Bronchial epithelial cell (primary cell): Measurements from ENCODE around the gene KAZN. TPM values are rescaled to one million over a fixed set of nuclear protein-coding genes. Genes with fewer than 3 reads are reported as not detected.

ENCODE experiments used
- DNase-seq: peaks from one replicate; pipeline ENCODE4 v3.0.0-alpha.2; 2010; ENCODE audit warnings: low read depth
- FAIRE-seq: peaks from 2 replicates; lab custom pipeline; 2011; peaks lifted over from hg19 to GRCh38; lab: Jason Lieb, UNC
- H3K27me3 ChIP-seq: 2 replicates; pipeline ENCODE4 v1.5.1; 2011; ENCODE audit warnings: low read length; ENCODE audit not compliant: control insufficient read depth, insufficient read depth
- H3K36me3 ChIP-seq: 2 replicates; pipeline ENCODE4 v1.5.1; 2011; ENCODE audit warnings: low read length; ENCODE audit not compliant: control insufficient read depth, insufficient read depth
- H3K4me3 ChIP-seq: 2 replicates; pipeline ENCODE4 v1.5.1; 2011; ENCODE audit warnings: mild to moderate bottlenecking, low read depth, low read length, control low read depth
- total RNA-seq: library from RNA; depleted of rRNA; stranded (reverse); fragments of >200 nt; gene quantifications from 2 replicates; pipeline ENCODE4 v1.2.1, GENCODE V29; 2014
- TF ChIP-seq, protein P1 (sequence below): IDR thresholded peaks from 2 replicates; pipeline ENCODE4 v1.5.1; 2011; ENCODE audit warnings: mild to moderate bottlenecking, moderate library complexity, low read length, control low read depth, inconsistent platforms; ENCODE audit not compliant: insufficient read depth, severe bottlenecking

Gene KAZN
- total RNA-seq, 1 donor from 2014 or later = 4.7 TPM

DNA sequence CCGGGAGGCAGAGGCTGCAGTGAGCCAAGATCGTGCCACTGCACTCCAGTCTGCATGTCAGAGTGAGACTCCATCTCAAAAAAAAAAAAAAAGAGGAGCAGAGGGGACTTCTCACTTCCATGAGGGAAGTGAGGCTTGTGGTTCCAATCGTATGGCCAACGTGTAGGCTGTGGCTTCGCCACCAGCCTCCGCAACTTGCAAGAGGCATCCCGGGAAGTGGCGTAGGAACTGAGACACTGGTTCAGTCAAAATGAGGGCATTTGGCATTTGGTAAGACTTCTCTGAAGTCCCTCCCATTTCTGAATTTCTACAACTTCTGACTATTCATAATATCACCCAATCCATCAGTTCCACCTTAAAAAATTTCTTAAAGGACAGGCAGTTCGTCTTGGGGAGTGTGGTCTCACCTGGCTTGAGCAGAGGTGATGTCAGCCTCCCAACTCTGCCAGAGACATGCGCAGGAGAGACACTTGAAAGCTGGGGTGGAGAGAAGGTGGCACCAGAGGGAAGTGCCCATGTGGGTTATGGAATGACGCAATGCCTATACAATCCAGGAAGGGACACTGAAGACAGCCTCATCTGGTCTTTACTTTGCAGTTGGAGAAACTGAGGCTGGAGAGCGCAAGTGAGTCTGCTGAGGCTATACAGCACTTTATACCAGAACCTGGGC, 17.2 kb downstream of the KAZN start:
- FAIRE-seq (no peak), DNase-seq (no peak)
- H3K36me3 ChIP-seq = no peaks in the 10 kb centered on the region
- no peak overlapping the region for H3K4me3 ChIP-seq
- no peaks in the 10 kb centered on the region for H3K27me3 ChIP-seq
- TF ChIP-seq, protein P1, sequence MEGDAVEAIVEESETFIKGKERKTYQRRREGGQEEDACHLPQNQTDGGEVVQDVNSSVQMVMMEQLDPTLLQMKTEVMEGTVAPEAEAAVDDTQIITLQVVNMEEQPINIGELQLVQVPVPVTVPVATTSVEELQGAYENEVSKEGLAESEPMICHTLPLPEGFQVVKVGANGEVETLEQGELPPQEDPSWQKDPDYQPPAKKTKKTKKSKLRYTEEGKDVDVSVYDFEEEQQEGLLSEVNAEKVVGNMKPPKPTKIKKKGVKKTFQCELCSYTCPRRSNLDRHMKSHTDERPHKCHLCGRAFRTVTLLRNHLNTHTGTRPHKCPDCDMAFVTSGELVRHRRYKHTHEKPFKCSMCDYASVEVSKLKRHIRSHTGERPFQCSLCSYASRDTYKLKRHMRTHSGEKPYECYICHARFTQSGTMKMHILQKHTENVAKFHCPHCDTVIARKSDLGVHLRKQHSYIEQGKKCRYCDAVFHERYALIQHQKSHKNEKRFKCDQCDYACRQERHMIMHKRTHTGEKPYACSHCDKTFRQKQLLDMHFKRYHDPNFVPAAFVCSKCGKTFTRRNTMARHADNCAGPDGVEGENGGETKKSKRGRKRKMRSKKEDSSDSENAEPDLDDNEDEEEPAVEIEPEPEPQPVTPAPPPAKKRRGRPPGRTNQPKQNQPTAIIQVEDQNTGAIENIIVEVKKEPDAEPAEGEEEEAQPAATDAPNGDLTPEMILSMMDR = no peak

DNA sequence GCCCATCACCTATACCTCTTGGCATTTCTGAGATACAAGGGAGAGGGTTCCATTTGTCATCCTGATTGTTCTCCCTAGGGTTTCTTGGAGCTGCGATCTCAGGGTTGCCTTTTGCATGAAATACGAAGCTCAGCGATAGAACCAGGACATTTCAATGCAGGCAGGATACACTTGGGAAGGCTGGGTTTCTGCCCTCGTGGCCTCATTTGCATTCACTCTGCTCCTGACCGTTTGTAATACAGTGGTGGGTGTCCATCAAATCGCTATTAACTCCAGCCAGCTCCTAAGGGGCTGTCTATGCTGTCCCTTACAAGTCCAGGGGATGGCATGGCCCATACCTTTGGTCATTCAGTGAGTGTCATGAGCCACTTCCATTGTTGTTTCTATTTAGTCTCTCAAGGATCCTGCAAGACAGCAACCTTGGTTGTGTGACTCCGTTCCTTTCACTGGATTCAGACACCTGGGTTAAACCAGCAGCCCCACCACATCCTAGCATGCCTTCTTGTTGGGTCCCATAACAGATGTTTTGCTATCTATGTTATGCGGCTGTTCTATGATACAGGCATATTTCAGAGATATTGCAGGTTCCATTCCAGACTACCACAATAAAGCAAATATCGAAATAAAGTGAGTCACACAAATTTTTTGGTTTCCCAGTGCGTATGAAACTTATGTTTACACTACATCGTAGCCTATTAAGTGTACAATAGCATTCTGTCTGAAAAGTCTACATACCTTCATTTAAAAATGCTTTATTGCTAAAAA, 18.3 kb downstream of the KAZN start:
- DNase-seq = no peak
- Histone ChIP-seq H3K4me3 (no peak overlapping the region), H3K27me3 (no peaks in the 10 kb centered on the region), H3K36me3 (no peaks in the 10 kb centered on the region)
- TF ChIP-seq, protein P1 = no peak
- no peak for FAIRE-seq

DNA sequence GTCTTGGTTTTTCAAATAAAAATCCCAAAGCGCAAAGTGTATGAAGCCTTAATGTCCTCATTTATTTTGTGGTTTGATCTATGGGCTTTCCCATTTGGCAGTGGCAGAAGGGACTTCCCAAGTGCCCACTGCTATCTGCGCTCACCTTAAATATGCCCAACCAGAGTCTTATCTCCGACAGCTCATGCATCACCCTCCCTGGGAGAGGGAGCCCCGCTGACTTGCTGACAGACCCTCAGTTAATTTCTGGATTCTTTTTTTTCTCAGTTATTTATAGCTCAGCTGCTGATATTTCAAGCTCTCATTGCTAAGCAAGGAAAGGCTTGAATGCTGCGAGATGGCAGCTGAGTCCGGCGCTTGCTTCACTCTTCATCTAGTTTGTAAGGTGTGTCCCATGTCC, 19.3 kb downstream of the KAZN start:
- no peaks in the 10 kb centered on the region for H3K27me3 ChIP-seq
- no peak overlapping the region for H3K4me3 ChIP-seq
- FAIRE-seq (no peak), DNase-seq (no peak)
- H3K36me3 ChIP-seq = no peaks in the 10 kb centered on the region
- TF ChIP-seq, protein P1 = no peak

DNA sequence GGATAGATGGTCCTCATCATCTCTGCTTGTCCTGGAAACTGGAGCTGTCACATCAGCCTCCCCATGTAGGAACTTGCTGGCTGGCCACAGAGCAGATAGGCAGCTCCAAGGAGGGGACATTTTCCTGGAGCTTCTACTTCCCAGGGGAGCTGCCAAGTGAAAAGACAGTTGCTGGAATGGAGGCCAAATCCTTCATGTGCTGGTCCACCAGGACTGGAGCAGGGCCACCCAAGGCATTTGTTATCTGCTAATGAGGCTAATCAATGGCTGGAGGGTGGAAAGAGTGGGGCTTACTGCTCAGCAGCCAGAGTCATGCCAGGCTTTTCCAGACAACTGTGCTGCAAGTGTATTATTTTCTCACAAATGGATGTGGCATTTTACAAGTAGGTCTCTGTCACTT, 22.5 kb downstream of the KAZN start:
- H3K4me3 ChIP-seq = no peak overlapping the region
- no peaks in the 10 kb centered on the region for H3K27me3 ChIP-seq
- H3K36me3 ChIP-seq = no peaks in the 10 kb centered on the region
- FAIRE-seq (no peak), DNase-seq (no peak)
- TF ChIP-seq, protein P1 = no peak

DNA sequence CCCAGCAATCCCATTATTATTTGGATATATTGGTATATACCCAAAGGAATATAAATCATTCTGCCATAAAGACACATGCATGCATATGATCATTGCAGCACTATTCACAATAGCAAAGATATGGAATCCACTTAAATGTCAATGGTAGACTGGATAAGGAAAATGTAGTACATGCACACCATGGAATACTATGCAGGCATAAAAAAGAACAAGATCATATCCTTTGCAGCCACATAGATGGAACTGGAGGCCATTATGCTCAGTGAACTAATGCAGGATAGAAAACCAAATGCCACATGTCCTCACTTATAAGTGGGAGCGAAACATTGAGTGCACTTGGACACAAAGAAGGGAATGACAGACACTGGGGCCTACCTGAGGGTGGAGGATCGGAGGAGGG, 24.6 kb downstream of the KAZN start:
- no peaks in the 10 kb centered on the region for H3K27me3 ChIP-seq
- no peak for FAIRE-seq
- no peak overlapping the region for H3K4me3 ChIP-seq
- DNase-seq = no peak
- H3K36me3 ChIP-seq = no peaks in the 10 kb centered on the region
- TF ChIP-seq, protein P1 = no peak

DNA sequence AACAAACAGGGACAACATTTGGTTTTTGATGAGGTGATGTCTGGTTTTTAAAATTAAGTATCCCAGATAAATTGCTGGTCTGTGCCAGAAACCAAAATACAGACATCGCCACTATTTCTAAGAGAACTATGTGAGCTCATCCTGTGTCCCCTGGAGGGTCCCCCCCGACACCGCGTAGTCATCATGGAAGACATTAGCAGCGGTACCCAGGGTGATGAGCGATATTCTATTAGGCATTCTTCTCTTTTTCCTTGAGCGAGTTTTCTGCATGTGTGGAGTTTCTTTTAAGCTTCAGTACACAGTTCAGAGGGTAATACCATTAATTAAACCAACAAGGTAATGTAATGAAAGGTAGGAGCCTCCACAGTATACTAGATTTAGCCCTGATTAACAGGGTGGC, 26.5 kb downstream of the KAZN start:
- FAIRE-seq (no peak), DNase-seq (no peak)
- TF ChIP-seq, protein P1 = no peak
- Histone ChIP-seq H3K27me3 (no peaks in the 10 kb centered on the region), H3K36me3 (no peaks in the 10 kb centered on the region), H3K4me3 (no peak overlapping the region)
